HG02938 (cell line): ENCODE results near the gene CFAP251.

Experiments
- ATAC-seq: cut with Tn5 transposase; IDR thresholded peaks from one replicate; pipeline ENCODE4 v1.9.1; 2021; ENCODE audit warnings: mild to moderate bottlenecking, moderate library complexity; ENCODE audit not compliant: unreplicated experiment

Gene CFAP251

DNA sequence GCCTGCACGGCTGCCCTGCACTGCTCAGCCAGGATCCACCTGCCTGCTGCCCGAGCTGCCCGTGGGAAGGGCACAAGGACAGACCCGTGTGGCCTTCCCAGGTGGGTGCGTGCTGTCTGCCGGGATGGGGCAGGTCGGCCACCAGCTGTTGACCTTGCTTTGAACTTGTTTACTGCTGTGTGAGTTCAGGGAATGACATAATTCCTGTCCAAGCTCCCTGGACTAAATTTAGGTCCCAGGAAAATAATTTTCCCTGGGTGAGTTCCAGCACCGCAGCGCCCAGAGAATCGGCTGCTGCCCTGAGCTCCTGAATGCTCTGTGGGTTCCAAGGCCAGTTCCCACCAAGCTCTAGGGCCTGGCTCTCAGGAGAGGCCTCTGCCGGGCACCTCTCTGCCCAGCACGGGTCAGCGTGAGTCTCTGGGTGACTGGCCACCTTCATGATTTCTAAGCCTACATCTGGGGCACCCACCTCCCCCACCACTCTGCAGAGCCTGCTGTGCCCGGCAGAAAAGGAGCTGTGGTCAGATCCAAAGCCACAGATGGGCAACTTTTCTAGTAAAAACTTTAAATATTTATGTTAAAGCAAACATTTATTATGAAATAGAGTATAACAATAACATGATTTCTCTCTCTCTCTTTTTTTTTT, 133.0 kb downstream of the CFAP251 start:
- no peak for ATAC-seq

DNA sequence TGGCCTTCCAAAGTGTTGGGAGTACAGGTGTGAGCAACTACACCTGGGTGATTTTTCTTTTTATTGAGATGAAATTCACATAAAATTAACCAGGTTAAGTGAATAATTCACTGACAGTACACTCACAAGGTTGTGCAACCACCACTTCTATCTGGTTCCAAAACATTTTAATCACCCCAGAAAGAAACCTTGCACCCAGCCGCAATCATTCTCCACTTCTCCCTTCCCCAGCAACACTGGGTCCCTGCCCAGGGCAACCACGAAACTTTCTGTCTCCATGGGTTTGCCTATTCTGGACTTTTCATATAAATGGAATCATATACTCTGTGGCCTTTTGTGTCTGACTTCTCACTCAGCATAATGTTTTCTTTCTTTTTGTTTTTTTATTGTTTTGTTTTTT, 133.9 kb downstream of the CFAP251 start:
- ATAC-seq, result no peak
